Keratinocyte (primary cell): ENCODE results near the gene SH3PXD2A. TPM values are rescaled to one million over a fixed set of nuclear protein-coding genes. Genes with fewer than 3 reads are reported as not detected.

ENCODE experiments used
- DNase-seq: peaks from one replicate; pipeline ENCODE4 v3.0.0-alpha.2; 2011; ENCODE audit warnings: low read depth, missing footprints, low spot score
- FAIRE-seq: peaks from 2 replicates; lab custom pipeline; 2011; peaks lifted over from hg19 to GRCh38; lab: Jason Lieb, UNC
- H2AFZ ChIP-seq: 2 replicates; pipeline ENCODE4 v1.6.0; 2012; ENCODE audit warnings: low read length, control low read depth, inconsistent platforms; ENCODE audit not compliant: control insufficient read depth
- H3K27ac ChIP-seq: 2 replicates; pipeline ENCODE4 v1.5.1; 2011; ENCODE audit warnings: low read length; ENCODE audit not compliant: control insufficient read depth, insufficient read depth
- H3K27me3 ChIP-seq: 3 replicates; pipeline ENCODE4 v1.6.0; 2011; ENCODE audit warnings: low read length; ENCODE audit not compliant: control insufficient read depth, insufficient read depth; ENCODE audit errors: extremely low read depth
- H3K36me3 ChIP-seq, 2 experiments: 2 replicates in 1 of 2; 3 replicates in 1 of 2; pipeline ENCODE4 v1.5.1; 2011; ENCODE audit warnings: low read length in 2 of 2, mild to moderate bottlenecking in 1 of 2; ENCODE audit not compliant: control insufficient read depth in 2 of 2, insufficient read depth in 2 of 2; ENCODE audit errors: extremely low read depth in 1 of 2
- H3K4me1 ChIP-seq: 3 replicates; pipeline ENCODE4 v1.5.1; 2011; ENCODE audit warnings: low read length; ENCODE audit not compliant: control insufficient read depth, insufficient read depth; ENCODE audit errors: extremely low read depth
- H3K4me2 ChIP-seq: 3 replicates; pipeline ENCODE4 v1.6.0; 2011; ENCODE audit warnings: low read depth, low read length; ENCODE audit not compliant: control insufficient read depth, insufficient read depth; ENCODE audit errors: extremely low read depth
- H3K4me3 ChIP-seq, 3 experiments: fragments of 200-600 bp in 1 of 3; sonication (generic) in 1 of 3; 2 replicates in 2 of 3; 3 replicates in 1 of 3; pipeline ENCODE4 v1.5.1; 2011 to 2016; ENCODE audit warnings: low read length in 3 of 3, mild to moderate bottlenecking in 3 of 3, control low read depth in 2 of 3, inconsistent platforms in 1 of 3, low read depth in 1 of 3, mixed read lengths in 1 of 3, mixed run types in 1 of 3, moderate library complexity in 1 of 3; ENCODE audit not compliant: control insufficient read depth in 2 of 3, insufficient read depth in 2 of 3; ENCODE audit errors: extremely low read depth in 1 of 3
- H3K79me2 ChIP-seq: 2 replicates; pipeline ENCODE4 v1.6.0; 2012; ENCODE audit warnings: low read length; ENCODE audit not compliant: control insufficient read depth, insufficient read depth
- H3K9ac ChIP-seq: 3 replicates; pipeline ENCODE4 v1.6.0; 2011; ENCODE audit warnings: low read length; ENCODE audit not compliant: control insufficient read depth, insufficient read depth; ENCODE audit errors: extremely low read depth
- H3K9me1 ChIP-seq: 3 replicates; pipeline ENCODE4 v1.6.0; 2011; ENCODE audit warnings: low read length; ENCODE audit not compliant: control insufficient read depth, insufficient read depth; ENCODE audit errors: extremely low read depth
- H3K9me3 ChIP-seq: 2 replicates; pipeline ENCODE4 v1.5.1; 2012; ENCODE audit warnings: low read depth, low read length; ENCODE audit not compliant: control insufficient read depth
- H4K20me1 ChIP-seq: 3 replicates; pipeline ENCODE4 v1.6.0; 2011; ENCODE audit warnings: low read length; ENCODE audit not compliant: control insufficient read depth, insufficient read depth; ENCODE audit errors: extremely low read depth
- EZH2 ChIP-seq: IDR thresholded peaks from one replicate; pipeline ENCODE4 v1.6.1; 2012; ENCODE audit warnings: inconsistent platforms, mild to moderate bottlenecking, low read length, moderate library complexity
- dilution Hi-C: fragments of 300-500 bp; cut with MboI; formaldehyde crosslinking; loops from one replicate; pipeline ENCODE4 v1.7.0; 2020; ENCODE audit warnings: low sequenced_read_pairs; ENCODE audit not compliant: extremely low pct_ligation_motif_present
- polyA plus RNA-seq, 5 experiments: library from polyadenylated mRNA; depleted of rRNA in 3 of 5; stranded (reverse) in 3 of 5; stranded (forward) in 1 of 5; unstranded in 1 of 5; fragments of >200 nt; gene quantifications; 1 replicate in 1 of 5; 2 replicates in 3 of 5; 3 replicates in 1 of 5; pipeline versions ENCODE4 v1.2.1 to v1.2.3, GENCODE V29; 2011 to 2012; ENCODE audit warnings: missing spikeins in 2 of 5, low read depth in 1 of 5, low replicate concordance in 1 of 5
- TF ChIP-seq, protein P1 (sequence below), 3 experiments: IDR thresholded peaks in 1 of 3; conservative IDR thresholded peaks in 1 of 3; optimal IDR thresholded peaks in 1 of 3; 2 replicates in 2 of 3; 3 replicates in 1 of 3; pipeline versions ENCODE3 to v1.5.1; 2011; ENCODE audit warnings: low read length in 3 of 3, mild to moderate bottlenecking in 3 of 3, moderate library complexity in 2 of 3, control low read depth in 1 of 3, inconsistent platforms in 1 of 3; ENCODE audit not compliant: insufficient read depth in 2 of 3; ENCODE audit errors: extremely low read depth in 1 of 3

The SH3PXD2A gene
- polyA plus RNA-seq, 1 donor (not counting 4 experiments of a cell fraction or from before 2014, with no cell fraction given): 33.9 TPM

- no peaks in the 10 kb centered on the region for H4K20me1 ChIP-seq
- no peaks in the 10 kb centered on the region for H3K79me2 ChIP-seq
- no peaks in the 10 kb centered on the region for H3K9me3 ChIP-seq
- no peak for DNase-seq
- no peaks in the 10 kb centered on the region for H3K36me3 ChIP-seq
- H3K4me1 ChIP-seq: no peaks in the 10 kb centered on the region
- peak; percentile 41 for FAIRE-seq
- H2AFZ ChIP-seq: no peak overlapping the region
- H3K4me3 ChIP-seq: no peak overlapping the region
- no peak overlapping the region for H3K4me2 ChIP-seq
- H3K9me1 ChIP-seq: no peaks in the 10 kb centered on the region
- dilution Hi-C loops: no loop called here
- H3K27ac ChIP-seq: no peak overlapping the region
- no peak for TF ChIP-seq EZH2
- TF ChIP-seq, protein P1, sequence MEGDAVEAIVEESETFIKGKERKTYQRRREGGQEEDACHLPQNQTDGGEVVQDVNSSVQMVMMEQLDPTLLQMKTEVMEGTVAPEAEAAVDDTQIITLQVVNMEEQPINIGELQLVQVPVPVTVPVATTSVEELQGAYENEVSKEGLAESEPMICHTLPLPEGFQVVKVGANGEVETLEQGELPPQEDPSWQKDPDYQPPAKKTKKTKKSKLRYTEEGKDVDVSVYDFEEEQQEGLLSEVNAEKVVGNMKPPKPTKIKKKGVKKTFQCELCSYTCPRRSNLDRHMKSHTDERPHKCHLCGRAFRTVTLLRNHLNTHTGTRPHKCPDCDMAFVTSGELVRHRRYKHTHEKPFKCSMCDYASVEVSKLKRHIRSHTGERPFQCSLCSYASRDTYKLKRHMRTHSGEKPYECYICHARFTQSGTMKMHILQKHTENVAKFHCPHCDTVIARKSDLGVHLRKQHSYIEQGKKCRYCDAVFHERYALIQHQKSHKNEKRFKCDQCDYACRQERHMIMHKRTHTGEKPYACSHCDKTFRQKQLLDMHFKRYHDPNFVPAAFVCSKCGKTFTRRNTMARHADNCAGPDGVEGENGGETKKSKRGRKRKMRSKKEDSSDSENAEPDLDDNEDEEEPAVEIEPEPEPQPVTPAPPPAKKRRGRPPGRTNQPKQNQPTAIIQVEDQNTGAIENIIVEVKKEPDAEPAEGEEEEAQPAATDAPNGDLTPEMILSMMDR (optimal IDR thresholded peaks at IDR 0.05 in 1 of 3, IDR thresholded peaks at IDR 0.05 in 1 of 3, conservative IDR thresholded peaks at IDR 0.05 in 1 of 3; ENCODE audit: extremely low read depth in 1 of 3, insufficient read depth in 2 of 3, low read length in 3 of 3): no peak
- H3K27me3 ChIP-seq: peaks cover 56% of the 10 kb centered on the region
- no peak overlapping the region for H3K9ac ChIP-seq
Measured at GRCh38 chr10:103552856-103553742, 302.3 kb downstream of the SH3PXD2A start.

GRCh38 chr10:103551619-103552602 lies 303.5 kb downstream of the SH3PXD2A start:
- no peaks in the 10 kb centered on the region for H4K20me1 ChIP-seq
- no peak overlapping the region for H3K4me3 ChIP-seq
- H3K9me3 ChIP-seq: no peaks in the 10 kb centered on the region
- H3K4me1 ChIP-seq: no peaks in the 10 kb centered on the region
- H3K79me2 ChIP-seq: no peaks in the 10 kb centered on the region
- no peak for TF ChIP-seq EZH2
- TF ChIP-seq, protein P1 (optimal IDR thresholded peaks at IDR 0.05 in 1 of 3, IDR thresholded peaks at IDR 0.05 in 1 of 3, conservative IDR thresholded peaks at IDR 0.05 in 1 of 3; ENCODE audit: extremely low read depth in 1 of 3, insufficient read depth in 2 of 3, low read length in 3 of 3): no peak
- H3K27me3 ChIP-seq: peaks cover 56% of the 10 kb centered on the region
- H3K9me1 ChIP-seq: no peaks in the 10 kb centered on the region
- FAIRE-seq: no peak
- H2AFZ ChIP-seq: no peak overlapping the region
- H3K9ac ChIP-seq: no peak overlapping the region
- no peak for DNase-seq
- no peak overlapping the region for H3K4me2 ChIP-seq
- no peak overlapping the region for H3K27ac ChIP-seq
- no peaks in the 10 kb centered on the region for H3K36me3 ChIP-seq
- dilution Hi-C loops: no loop called here
